HepG2 (cell line): ENCODE measurements around the gene CISH. TPM values are rescaled to one million over a fixed set of nuclear protein-coding genes. Genes with fewer than 3 reads are reported as not detected.
A peak's percentile ranks its signal among the peaks of the same experiment; 100 is the strongest.

ENCODE experiments used
- ATAC-seq: fragments of 200-7000 bp; cut with Tn5 transposase; 3 replicates; pipeline ENCODE4 v1.9.1; 2020; ENCODE audit warnings: mild to moderate bottlenecking, moderate library complexity
- BruUV-seq: library from RNA; stranded (reverse); fragments of 400-500 nt; replicated peaks from 2 replicates; lab custom pipeline; 2021; lab: Mats Ljungman, UMichigan
- CTCF ChIA-PET: fragments of 300-600 bp; formaldehyde crosslinking; extraction: SDS; loops from one replicate; lab custom pipeline; 2021; ENCODE audit warnings: low total read pairs, inconsistent platforms, low intra/inter-chr PET ratio; lab: Yijun Ruan, JAX
- POLR2A ChIA-PET: fragments of 350-600 bp; sonication (Branson Sonifier 250); formaldehyde crosslinking; loops from one replicate; lab custom pipeline; 2020; ENCODE audit warnings: antibody characterized with exemption, inconsistent platforms; lab: Yijun Ruan, JAX
- DNase-seq: peaks from one replicate; pipeline ENCODE4 v3.0.0-alpha.2; 2015; ENCODE audit warnings: low spot score
- FAIRE-seq: peaks from 3 replicates; lab custom pipeline; 2011; peaks lifted over from hg19 to GRCh38; lab: Jason Lieb, UNC
- H2AFZ ChIP-seq: one replicate; pipeline ENCODE4 v1.6.1; 2011; ENCODE audit warnings: low read length, inconsistent platforms
- H3K27ac ChIP-seq: fragments of 300-600 bp; 3 replicates; pipeline ENCODE4 v1.8.0; 2011; ENCODE audit warnings: mixed run types, mild to moderate bottlenecking, mixed read lengths, low read length, inconsistent platforms; ENCODE audit not compliant: insufficient read depth; ENCODE audit errors: extremely low read length
- H3K27me3 ChIP-seq, 2 experiments: fragments of 200-600 bp in 1 of 2; 2 replicates in 1 of 2; 3 replicates in 1 of 2; pipeline versions ENCODE4 v1.6.0 to v1.8.0; 2011; ENCODE audit warnings: low read length in 2 of 2, mild to moderate bottlenecking in 2 of 2, moderate library complexity in 2 of 2, inconsistent platforms in 1 of 2; ENCODE audit not compliant: insufficient read depth in 2 of 2, control insufficient read depth in 1 of 2
- H3K36me3 ChIP-seq, 2 experiments: fragments of 200-600 bp in 1 of 2; replicated peaks in 1 of 2; 2 replicates in 1 of 2; 3 replicates in 1 of 2; pipeline versions ENCODE4 v1.5.1 to v1.8.0; 2011; ENCODE audit warnings: low read length in 2 of 2, inconsistent platforms in 1 of 2; ENCODE audit not compliant: insufficient read depth in 2 of 2, control insufficient read depth in 1 of 2
- H3K4me1 ChIP-seq: 2 replicates; pipeline ENCODE4 v1.5.1; 2012; ENCODE audit warnings: low read length, inconsistent platforms; ENCODE audit not compliant: insufficient read depth
- H3K4me2 ChIP-seq: 2 replicates; pipeline ENCODE4 v1.6.0; 2011; ENCODE audit warnings: low read depth, low read length, inconsistent platforms
- H3K4me3 ChIP-seq, 3 experiments: fragments of 200-600 bp in 1 of 3; sonication (generic), shearing (Covaris generic) in 1 of 3; replicated peaks in 1 of 3; 2 replicates each; pipeline ENCODE4 v1.5.1; 2011 to 2016; ENCODE audit warnings: low read length in 3 of 3, inconsistent platforms in 2 of 3, low read depth in 2 of 3, mild to moderate bottlenecking in 2 of 3, control low read depth in 1 of 3, mixed read lengths in 1 of 3; ENCODE audit not compliant: insufficient read depth in 1 of 3
- H3K79me2 ChIP-seq: one replicate; pipeline ENCODE4 v1.6.1; 2011; ENCODE audit warnings: low read length, inconsistent platforms; ENCODE audit not compliant: insufficient read depth
- H3K9ac ChIP-seq: 2 replicates; pipeline ENCODE4 v1.6.0; 2011; ENCODE audit warnings: mild to moderate bottlenecking, low read depth, low read length, inconsistent platforms; ENCODE audit not compliant: insufficient read depth
- H3K9me3 ChIP-seq: 2 replicates; pipeline ENCODE4 v1.5.1; 2012; ENCODE audit warnings: mild to moderate bottlenecking, low read length
- H4K20me1 ChIP-seq: 2 replicates; pipeline ENCODE4 v1.6.0; 2011; ENCODE audit warnings: inconsistent platforms, mild to moderate bottlenecking, low read length, moderate library complexity; ENCODE audit not compliant: insufficient read depth
- KDM3A ChIP-seq: IDR thresholded peaks from 2 replicates; pipeline ENCODE4 v1.6.1; 2018; ENCODE audit warnings: low read depth, missing compliant biosample characterization
- KLF11 ChIP-seq: IDR thresholded peaks from 2 replicates; pipeline ENCODE4 v1.6.1; 2016; ENCODE audit warnings: missing compliant biosample characterization
- MAFF ChIP-seq: IDR thresholded peaks from 2 replicates; pipeline ENCODE4 v1.6.1; 2011; ENCODE audit warnings: low read depth, low read length, improper control_type of control experiment
- NAIF1 ChIP-seq: sonication (generic); formaldehyde crosslinking; IDR thresholded peaks from 2 replicates; pipeline ENCODE4 v1.5.0; 2020; ENCODE audit warnings: mild to moderate bottlenecking, missing genetic modification reagents, borderline replicate concordance
- NCOR1 ChIP-seq: fragments of 200-600 bp; sonication (generic); IDR thresholded peaks from 2 replicates; pipeline ENCODE4 v1.7.0; 2017; ENCODE audit warnings: antibody characterized with exemption, low read length, borderline replicate concordance
- NFATC3 ChIP-seq: sonication (generic); formaldehyde crosslinking; IDR thresholded peaks from 2 replicates; pipeline ENCODE4 v1.5.1; 2020; ENCODE audit warnings: mild to moderate bottlenecking, missing genetic modification reagents
- NPAS2 ChIP-seq: sonication (generic); formaldehyde crosslinking; IDR thresholded peaks from 2 replicates; pipeline ENCODE4 v1.8.0; 2022; ENCODE audit warnings: mild to moderate bottlenecking, missing genetic modification reagents, borderline replicate concordance
- ONECUT2 ChIP-seq: sonication (generic); formaldehyde crosslinking; IDR thresholded peaks from 2 replicates; pipeline ENCODE4 v1.4.0; 2020; ENCODE audit warnings: missing genetic modification reagents
- PHF20 ChIP-seq: sonication (generic); formaldehyde crosslinking; IDR thresholded peaks from 2 replicates; pipeline ENCODE4 v1.5.0; 2020; ENCODE audit warnings: mild to moderate bottlenecking, missing genetic modification reagents
- PTBP1 ChIP-seq: fragments of 200-400 bp; formaldehyde crosslinking; IDR thresholded peaks from 2 replicates; pipeline ENCODE4 v1.6.1; 2018; ENCODE audit warnings: low read length, low read depth; ENCODE audit not compliant: poor library complexity, severe bottlenecking
- SMARCC2 ChIP-seq: fragments of 450-650 bp; IDR thresholded peaks from 2 replicates; pipeline ENCODE4 v1.6.1; 2017; ENCODE audit warnings: antibody characterized with exemption, mild to moderate bottlenecking
- SMC3 ChIP-seq: IDR thresholded peaks from 2 replicates; pipeline ENCODE4 v1.6.1; 2011; ENCODE audit warnings: low read length, improper control_type of control experiment
- STAG1 ChIP-seq: sonication (generic); formaldehyde crosslinking; IDR thresholded peaks from 2 replicates; pipeline ENCODE4 v1.4.0; 2020; ENCODE audit warnings: missing genetic modification reagents
- THAP8 ChIP-seq: sonication (generic); formaldehyde crosslinking; IDR thresholded peaks from 2 replicates; pipeline ENCODE4 v1.5.1; 2020; ENCODE audit warnings: missing genetic modification reagents, mild to moderate bottlenecking, borderline replicate concordance
- ZFP36L2 ChIP-seq: sonication (generic); formaldehyde crosslinking; IDR thresholded peaks from 2 replicates; pipeline ENCODE4 v1.4.0; 2020; ENCODE audit warnings: missing genetic modification reagents
- ZFYVE20 ChIP-seq: sonication (generic); formaldehyde crosslinking; IDR thresholded peaks from 2 replicates; pipeline ENCODE4 v1.8.0; 2023; ENCODE audit warnings: low read depth, mild to moderate bottlenecking, moderate library complexity, missing genetic modification reagents, borderline replicate concordance
- ZNF251 ChIP-seq: sonication (generic); formaldehyde crosslinking; IDR thresholded peaks from 2 replicates; pipeline ENCODE4 v1.9.0; 2021; ENCODE audit warnings: mild to moderate bottlenecking, missing genetic modification reagents
- ZNF460 ChIP-seq: sonication (generic); formaldehyde crosslinking; IDR thresholded peaks from 2 replicates; pipeline ENCODE4 v1.5.1; 2020; ENCODE audit warnings: missing genetic modification reagents, mild to moderate bottlenecking, borderline replicate concordance
- ZNF576 ChIP-seq: sonication (generic); formaldehyde crosslinking; IDR thresholded peaks from 2 replicates; pipeline ENCODE4 v1.4.0; 2020; ENCODE audit warnings: mild to moderate bottlenecking, missing genetic modification reagents
- WGBS: methylation state at CpG from one replicate; pipeline ENCODE4 v1.1.6; 2017; ENCODE audit warnings: low lambda C conversion rate; 5-methylcytosine and 5-hydroxymethylcytosine counted together
- in situ Hi-C: cut with HindIII; loops from 2 replicates; pipeline ENCODE4 v1.10.0; 2017; ENCODE audit warnings: low pct_unique_long_range_greater_than_20kb; ENCODE audit not compliant: extremely low pct_ligation_motif_present
- intact Hi-C: fragments of 100-400 bp; cut with micrococcal nuclease; formaldehyde crosslinking; loops from one replicate; pipeline ENCODE4 v1.10.0; 2022; ENCODE audit not compliant: unreplicated experiment
- polyA plus RNA-seq, 8 experiments: library from polyadenylated mRNA; depleted of rRNA in 3 of 8; stranded (reverse) in 7 of 8; unstranded in 1 of 8; fragments of >200 nt; fragmentation: Illumina TruSeq in 4 of 8; extraction: Trizol in 4 of 8; gene quantifications; 2 replicates each; pipeline versions ENCODE4 v1.2.1 to v1.2.3, GENCODE V29; 2011 to 2016; ENCODE audit warnings: low read depth in 4 of 8, missing spikeins in 1 of 8, mixed read lengths in 1 of 8; ENCODE audit not compliant: insufficient read depth in 1 of 8
- total RNA-seq, 5 experiments: library from RNA; depleted of rRNA; stranded (reverse); fragments of >200 nt; fragmentation: Illumina TruSeq; extraction: Trizol; gene quantifications; 2 replicates each; pipeline ENCODE4 v1.2.3, GENCODE V29; 2016; ENCODE audit warnings: low read depth in 1 of 5

CISH gene
- total and polyA plus RNA-seq, 2 of the 13 experiments (the other 11 are each of a cell fraction or from before 2014, with no cell fraction given), result 0.91 to 1.5 TPM

GRCh38 chr3:50580683-50581458 lies 30.7 kb downstream of the CISH start:
- Histone ChIP-seq H3K9me3 (no peaks in the 10 kb centered on the region), H3K36me3 (no peaks in the 10 kb centered on the region; a peak in 2 of 5 replicates), H3K79me2 (no peaks in the 10 kb centered on the region), H3K4me1 (peaks cover 46% of the 10 kb centered on the region), H3K27me3 (no peaks in the 10 kb centered on the region), H3K9ac (no peak overlapping the region), H2AFZ (no peak overlapping the region), H3K27ac (no peak overlapping the region), H4K20me1 (no peaks in the 10 kb centered on the region), H3K4me2 (no peak overlapping the region), H3K4me3 (no peak overlapping the region)
- no peak for FAIRE-seq
- POLR2A ChIA-PET, result interaction anchor here (0.7 to 4.3 kb wide), 3 partner anchors 12 to 31 kb away, joined by 3 to 20 read pairs (median 3); partner anchors contain the start of genes CISH and HEMK1
- no peak for DNase-seq
- in situ Hi-C loops (no loop called here), intact Hi-C loops (no loop called here)
- TF ChIP-seq STAG1 (CRISPR knock-in tag), result peak; percentile 49
- TF ChIP-seq ZNF460 (CRISPR knock-in tag), result no peak
- TF ChIP-seq SMC3, result peak; percentile 34; the same call in 1 of the 2 replicates
- 90% methylated on average over 6 of the region's 9 CpGs for WGBS
- peak; percentile 51 for ATAC-seq
- no TSS peak for BruUV-seq
- CTCF ChIA-PET, result no interaction called here

- intact Hi-C loops (no loop called here), in situ Hi-C loops (no loop called here)
- no peaks in the 10 kb centered on the region for H4K20me1 ChIP-seq
- H3K79me2 ChIP-seq, result no peaks in the 10 kb centered on the region
- ATAC-seq (no peak), FAIRE-seq (no peak), DNase-seq (no peak)
- H3K27me3 ChIP-seq, result no peaks in the 10 kb centered on the region
- H3K4me3 ChIP-seq, result no peak overlapping the region
- ChIA-PET CTCF (no interaction called here), POLR2A (interaction anchor here (1.8 to 2.2 kb wide), 2 partner anchors 8 to 12 kb away, joined by 5 to 8 read pairs; partner anchors contain the start of gene HEMK1)
- no peak overlapping the region for H3K9ac ChIP-seq
- 96% methylated on average over 2 of the region's 2 CpGs for WGBS
- peaks cover 19% of the 10 kb centered on the region for H3K4me1 ChIP-seq
- no peak overlapping the region for H2AFZ ChIP-seq
- H3K27ac ChIP-seq, result no peak overlapping the region
- BruUV-seq, result no TSS peak
- H3K9me3 ChIP-seq, result no peaks in the 10 kb centered on the region
- no peak overlapping the region for H3K4me2 ChIP-seq
- H3K36me3 ChIP-seq, result no peaks in the 10 kb centered on the region; a peak in 3 of 5 replicates
- TF ChIP-seq NAIF1, result no peak
- TF ChIP-seq KLF11 (CRISPR knock-in tag), result no peak
- TF ChIP-seq ZFYVE20 (CRISPR knock-in tag), result no peak
- TF ChIP-seq KDM3A (CRISPR knock-in tag), result no peak
- TF ChIP-seq ZNF576 (CRISPR knock-in tag), result no peak
- TF ChIP-seq NCOR1, result no peak
- no peak for TF ChIP-seq NFATC3 (CRISPR knock-in tag)
- TF ChIP-seq SMARCC2, result no peak
- TF ChIP-seq MAFF, result no peak
- no peak for TF ChIP-seq ZNF251 (CRISPR knock-in tag)
- no peak for TF ChIP-seq THAP8 (CRISPR knock-in tag)
- TF ChIP-seq PHF20 (CRISPR knock-in tag), result no peak
- TF ChIP-seq ONECUT2, result no peak
- TF ChIP-seq PTBP1, result no peak
- TF ChIP-seq ZFP36L2, result no peak
- TF ChIP-seq NPAS2 (CRISPR knock-in tag), result no peak
These were observed 34.2 kb downstream of the CISH start for GRCh38 chr3:50577348-50577747.
